ENCODE measurements around the gene NTM.
"Not testable (repeated sequence)": the region's sequence is repeated elsewhere in the genome, so short reads cannot be mapped to it uniquely, and the experiment has no call there.

The NTM gene

DNA sequence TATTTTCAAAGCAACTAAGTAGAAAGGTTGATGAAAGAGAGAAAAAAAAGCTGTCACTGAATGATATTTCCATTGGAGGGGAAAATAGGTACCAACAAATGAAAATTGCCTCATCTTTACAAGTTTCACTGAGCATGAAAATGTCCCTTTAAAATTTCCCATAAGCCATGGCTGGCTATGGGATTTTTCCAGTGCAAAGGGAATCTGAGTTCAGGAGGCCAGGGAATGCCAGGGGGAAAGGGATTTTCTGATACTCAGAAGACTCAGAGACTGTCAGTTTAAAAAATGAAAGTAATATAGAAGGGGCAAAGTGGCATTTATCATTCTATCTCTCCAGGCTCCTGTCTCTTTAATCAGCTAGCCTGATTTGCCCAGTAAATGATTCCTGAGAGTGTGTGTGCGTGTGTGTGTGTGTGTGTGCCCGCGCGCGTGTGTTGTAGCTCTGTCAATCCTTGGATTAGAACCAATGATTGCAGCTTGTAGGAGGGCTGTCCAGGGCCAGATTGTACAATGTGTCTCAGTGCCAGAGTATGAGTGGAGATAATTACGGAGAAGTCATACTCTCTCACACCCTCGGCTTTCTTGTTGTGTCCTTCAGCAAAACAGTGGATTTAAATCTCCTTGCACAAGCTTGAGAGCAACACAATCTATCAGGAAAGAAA lies at the start of gene NTM:
NTM (plus strand) TSS at position 526 of the 662 bp plus-strand sequence.
- DNase-seq (ENCODE audit: low read depth in 4 of 4, low spot score in 1 of 4), result no peak

DNA sequence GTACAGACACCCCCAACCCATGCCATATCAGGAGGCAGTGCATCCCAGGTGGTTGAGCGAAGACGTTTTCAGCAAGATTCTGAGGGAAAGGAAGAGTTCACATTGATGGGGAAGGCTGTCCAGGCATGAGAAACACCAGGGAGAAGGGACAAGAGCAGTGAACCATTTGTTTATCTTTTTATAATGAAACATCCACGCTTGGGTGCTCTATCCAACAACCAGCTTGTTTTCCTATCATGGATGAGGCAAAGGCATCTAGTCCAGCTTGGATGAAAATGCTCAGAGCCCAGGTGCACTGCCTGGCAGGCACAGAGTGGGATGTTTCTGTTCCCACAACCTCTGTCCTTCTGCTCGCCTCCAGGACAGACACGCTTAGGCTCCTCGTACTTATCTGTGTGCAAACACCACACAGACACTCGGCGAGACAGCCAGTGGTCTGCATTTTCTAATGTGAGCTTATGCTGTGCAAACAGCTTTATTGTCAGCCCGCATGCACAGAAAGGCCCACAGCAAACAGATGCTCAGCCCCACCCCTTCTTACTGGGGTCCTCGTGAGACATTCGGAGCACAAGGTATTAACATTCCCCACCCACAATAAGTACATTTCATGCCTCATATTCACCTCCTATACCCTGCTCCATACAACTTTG lies 45.4 kb upstream of the NTM start:
- DNase-seq (ENCODE audit: low read depth in 4 of 4, low spot score in 1 of 4), result no peak

DNA sequence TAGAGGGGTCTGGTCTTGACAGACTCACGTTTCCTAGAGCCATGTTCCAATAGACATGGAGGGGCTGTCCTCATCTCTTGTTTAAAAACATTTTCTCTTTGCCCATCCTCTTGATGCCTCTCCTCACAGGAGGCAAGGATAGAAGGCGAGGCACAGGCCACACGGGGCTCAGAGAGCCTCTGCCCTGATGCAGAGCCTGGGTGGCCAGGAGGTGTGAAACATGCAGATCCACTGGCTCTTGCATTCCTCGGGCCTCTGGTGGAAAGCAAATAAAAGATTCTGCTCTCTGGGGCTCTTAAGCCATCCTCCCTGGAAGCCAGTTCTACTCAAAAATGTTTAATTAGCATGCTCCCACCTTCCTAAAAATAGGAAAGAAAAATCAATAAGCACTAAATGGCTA lies 43.6 kb upstream of the NTM start:
- no peak for DNase-seq (ENCODE audit: low read depth in 4 of 4, low spot score in 1 of 4)

DNA sequence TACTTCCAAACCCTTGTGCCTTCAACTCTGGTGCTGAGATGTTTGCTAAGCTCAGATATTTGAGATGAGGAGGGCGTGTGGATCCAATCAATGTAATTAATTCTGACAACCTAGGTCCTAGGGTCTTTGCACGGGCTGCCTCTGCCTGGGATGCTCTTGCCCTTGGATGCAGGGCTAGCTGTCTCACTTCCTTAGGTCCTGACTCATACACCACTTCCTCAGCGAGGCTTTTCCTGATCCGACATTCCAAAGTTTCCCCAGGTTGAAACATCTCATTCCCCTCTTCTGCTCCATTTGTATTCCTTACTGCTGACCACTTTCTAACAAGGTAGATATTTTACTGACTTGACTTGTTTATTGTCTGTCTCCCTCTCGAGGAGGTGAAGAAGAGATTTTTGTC lies 43.0 kb upstream of the NTM start:
- DNase-seq (ENCODE audit: low read depth in 4 of 4, low spot score in 1 of 4), result no peak

DNA sequence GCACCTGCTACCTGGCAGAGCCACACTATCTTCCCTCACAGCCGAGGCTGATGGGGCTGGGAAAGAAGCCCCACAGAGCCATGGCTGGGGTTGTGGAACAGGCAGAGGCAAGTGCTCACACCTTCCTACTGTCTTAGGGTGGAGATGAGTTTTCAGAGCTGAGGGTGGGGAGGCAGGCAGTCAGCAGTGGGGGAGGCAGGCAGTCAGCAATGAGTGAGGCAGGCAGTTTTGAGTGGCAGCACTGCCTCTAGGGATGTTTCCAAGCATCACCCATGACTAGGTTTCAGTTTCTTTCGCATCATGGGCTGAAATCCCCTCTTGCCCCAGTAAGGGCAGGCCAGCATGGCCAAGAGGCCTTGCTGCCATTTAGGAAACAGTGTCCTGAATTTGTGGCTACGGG lies 41.6 kb upstream of the NTM start:
- no peak for DNase-seq (ENCODE audit: low read depth in 4 of 4, low spot score in 1 of 4)

DNA sequence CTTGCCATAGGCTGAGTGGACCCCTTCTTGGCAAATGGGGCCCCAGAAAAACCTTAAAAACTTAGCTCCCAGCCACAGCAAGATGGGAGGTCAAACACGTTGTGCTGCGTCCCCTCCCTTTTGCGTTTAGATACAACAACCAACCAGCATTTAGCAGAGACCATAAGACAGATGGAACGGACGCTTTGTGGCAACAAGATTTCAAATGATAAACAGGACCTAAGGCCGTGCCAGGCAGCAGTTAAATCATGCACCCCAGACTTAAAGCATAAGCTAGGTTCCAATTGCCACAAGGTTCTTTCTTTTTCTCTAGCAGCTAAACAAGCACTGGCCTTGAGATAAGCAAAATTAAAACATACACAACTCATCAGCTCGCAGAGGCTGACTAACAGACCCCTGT lies 39.4 kb upstream of the NTM start:
- no peak for DNase-seq (ENCODE audit: low read depth in 4 of 4, low spot score in 1 of 4)

DNA sequence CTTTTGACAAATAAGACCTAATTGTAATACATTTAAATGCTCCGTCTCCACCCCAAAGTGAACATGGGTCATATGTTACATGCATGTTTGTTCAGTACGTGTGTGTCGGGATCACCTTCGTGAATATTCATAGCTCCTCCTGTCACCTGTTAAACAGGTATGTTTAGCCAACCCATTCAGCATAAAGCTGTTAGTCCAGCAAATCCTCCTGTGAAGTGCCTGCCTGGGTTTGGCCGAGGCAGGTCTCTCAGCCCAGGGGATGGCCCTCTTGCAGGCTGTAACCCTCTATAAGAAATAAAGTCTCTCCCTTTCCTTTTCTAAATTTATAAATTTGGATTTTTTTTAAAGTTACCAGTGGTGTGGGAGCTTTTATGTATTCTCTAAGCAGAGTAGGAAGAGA lies 38.9 kb upstream of the NTM start:
- no peak for DNase-seq (ENCODE audit: low read depth in 4 of 4, low spot score in 1 of 4)

DNA sequence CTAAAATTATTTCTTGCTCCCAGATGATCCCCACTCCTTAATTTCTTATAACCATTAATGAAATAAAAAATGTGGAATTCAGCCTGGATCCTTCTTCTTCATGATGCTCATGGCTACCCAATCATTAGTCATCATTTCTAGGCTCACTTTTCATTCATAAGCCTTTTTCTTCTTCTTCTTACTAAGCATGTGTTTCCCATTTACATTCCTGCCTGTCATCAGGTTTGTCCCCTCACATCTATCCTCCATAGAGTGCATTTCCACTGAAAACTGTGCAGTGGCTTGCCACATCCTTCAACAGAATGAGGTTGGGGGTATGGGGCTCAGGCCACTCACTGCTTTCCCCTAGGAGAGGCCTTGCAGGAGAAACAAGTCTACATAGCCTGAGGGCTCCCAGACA lies 35.8 kb upstream of the NTM start:
- no peak for DNase-seq (ENCODE audit: low read depth in 4 of 4, low spot score in 1 of 4)

DNA sequence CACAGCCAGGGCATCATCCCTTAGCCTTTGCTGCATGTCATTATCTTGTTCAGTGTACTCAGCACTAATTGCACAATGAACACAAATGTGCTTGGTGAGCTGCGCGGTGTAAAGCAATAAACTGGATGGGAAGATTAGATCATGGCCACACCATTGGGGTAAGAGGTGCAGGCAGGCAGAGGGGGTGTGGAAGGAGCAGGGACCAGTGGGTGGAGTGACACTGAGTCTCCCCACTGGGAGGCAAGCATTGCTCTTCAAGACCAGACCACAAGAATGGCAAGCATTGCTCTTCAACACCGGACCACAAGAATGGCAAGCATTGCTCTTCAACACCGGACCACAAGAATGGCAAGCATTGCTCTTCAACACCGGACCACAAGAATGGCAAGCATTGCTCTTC lies 28.5 kb upstream of the NTM start:
- DNase-seq (ENCODE audit: low read depth in 4 of 4, low spot score in 1 of 4), result not testable (repeated sequence)

DNA sequence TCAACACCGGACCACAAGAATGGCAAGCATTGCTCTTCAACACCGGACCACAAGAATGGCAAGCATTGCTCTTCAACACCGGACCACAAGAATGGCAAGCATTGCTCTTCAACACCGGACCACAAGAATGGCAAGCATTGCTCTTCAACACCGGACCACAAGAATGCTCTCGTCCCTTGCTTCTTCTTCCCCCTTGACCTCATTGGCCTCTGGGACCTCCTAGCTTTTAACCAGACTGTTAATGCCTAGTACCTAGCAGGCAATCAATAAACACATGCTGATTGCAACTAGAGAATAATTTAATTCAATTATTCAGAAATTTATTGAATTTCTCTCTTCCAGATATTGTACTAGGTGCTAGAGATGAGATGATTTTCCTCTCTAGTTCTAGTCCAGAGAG lies 28.0 kb upstream of the NTM start:
- not testable (repeated sequence) for DNase-seq (ENCODE audit: low read depth in 4 of 4, low spot score in 1 of 4)

DNA sequence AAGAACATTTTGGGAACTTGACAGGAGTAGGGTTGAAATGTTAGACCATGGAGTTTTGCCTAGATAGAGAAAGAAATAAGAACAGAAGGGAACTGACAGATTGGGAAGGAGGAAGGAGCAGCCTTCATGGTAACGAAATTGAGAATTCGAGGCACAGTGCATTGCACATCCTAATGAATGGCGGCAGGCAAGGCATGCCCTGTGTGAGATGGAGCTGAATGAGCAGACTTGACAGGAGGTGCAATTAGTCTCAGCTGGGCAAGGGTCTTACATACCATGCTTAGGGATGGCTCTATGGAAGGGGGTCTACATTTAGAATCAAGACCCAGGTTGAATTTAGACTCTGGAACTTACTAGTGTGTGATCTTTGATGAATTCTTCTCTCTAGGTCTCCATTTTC lies 25.0 kb upstream of the NTM start:
- DNase-seq (ENCODE audit: low read depth in 4 of 4, low spot score in 1 of 4), result no peak

DNA sequence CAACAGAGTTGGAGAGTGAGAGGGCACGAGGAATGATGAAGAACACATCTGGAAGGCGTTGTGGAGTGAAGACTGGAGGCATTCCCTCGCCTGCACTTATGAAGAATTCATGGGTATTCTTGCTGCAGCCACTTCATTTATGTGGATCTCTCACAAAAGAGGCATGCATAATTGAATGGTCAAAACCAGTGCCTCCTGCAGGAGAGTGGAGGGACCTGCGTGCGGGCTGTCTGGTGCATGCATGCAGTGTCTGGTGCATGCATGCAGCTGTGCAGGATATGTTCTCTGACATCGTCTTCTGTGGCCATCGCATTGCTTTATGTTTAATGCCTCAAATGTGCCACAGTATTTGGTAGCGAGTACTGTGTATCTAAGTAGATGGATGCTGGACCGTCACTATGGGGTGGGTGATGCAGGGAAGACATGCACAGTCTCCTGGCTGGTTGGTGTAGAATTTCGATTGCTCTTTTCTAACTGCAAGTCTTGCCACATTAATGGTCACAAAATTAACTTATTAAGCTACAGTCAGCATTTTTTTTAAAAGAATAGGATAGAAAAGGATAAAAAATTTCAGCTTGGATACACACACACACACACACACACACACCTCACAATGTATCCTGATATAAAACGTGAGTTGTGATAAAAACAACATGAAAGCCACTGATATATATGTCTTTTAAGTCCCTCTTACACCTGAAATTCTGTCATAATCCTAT lies 20.9 kb upstream of the NTM start:
- DNase-seq (ENCODE audit: low read depth in 4 of 4, low spot score in 1 of 4), result no peak

DNA sequence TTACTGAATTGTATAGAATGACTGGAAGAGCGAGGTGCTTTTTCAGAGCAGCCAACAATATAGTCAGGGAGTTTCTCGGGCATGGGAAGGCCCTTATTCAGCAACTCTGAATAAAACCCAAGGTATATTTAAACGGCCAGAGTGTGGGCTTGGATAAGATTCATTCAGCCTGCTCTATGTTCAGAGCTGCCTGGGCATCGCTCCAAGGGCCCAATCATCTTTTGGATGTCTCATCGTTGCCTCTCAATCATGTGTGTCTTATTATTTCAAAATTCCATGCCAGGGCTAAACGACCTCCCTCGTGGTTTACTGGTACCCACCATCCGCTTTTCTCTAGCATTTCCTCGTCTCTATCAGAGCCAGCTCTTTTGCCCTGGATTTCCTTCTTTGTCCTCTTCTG lies 19.5 kb upstream of the NTM start:
- no peak for DNase-seq (ENCODE audit: low read depth in 4 of 4, low spot score in 1 of 4)

DNA sequence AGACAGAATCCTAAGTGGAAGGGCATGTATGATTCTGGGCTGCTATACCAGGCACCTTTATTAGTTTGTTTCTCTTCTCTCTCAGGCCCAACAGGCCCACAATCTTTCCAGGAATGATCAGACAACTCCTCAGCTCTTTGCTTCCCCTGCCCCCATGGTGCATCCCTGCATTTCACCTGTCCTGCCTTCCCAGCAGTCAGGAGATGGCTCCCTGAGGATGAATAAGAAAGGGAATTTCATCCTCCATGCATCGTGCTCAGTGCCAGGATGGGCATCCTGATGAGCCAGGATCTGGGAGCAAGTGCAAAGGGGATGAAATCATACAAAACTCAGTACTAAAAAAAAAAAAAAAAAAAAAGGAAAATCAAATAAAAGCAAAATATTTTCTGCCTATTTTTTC lies 18.6 kb upstream of the NTM start:
- DNase-seq (ENCODE audit: low read depth in 4 of 4, low spot score in 1 of 4), result no peak

DNA sequence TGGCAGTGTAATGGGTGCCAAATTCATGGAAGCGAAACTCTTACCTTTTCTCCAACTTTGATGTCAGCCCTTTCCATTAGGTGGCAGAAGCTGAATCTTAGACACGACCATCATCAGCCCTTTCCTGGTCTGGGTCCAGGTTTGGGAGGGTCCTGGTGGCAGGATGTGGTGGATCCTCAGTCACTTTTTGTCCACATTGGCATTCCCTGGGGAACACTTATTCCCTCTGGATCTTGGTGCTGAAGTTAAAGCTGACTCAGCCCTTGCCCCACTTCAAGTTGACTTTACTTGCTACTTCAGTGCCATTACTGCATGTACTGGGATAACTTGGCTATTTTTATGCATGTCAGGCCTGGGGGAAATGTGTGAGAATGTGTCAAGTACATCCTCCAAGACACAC lies 16.6 kb upstream of the NTM start:
- DNase-seq (ENCODE audit: low read depth in 4 of 4, low spot score in 1 of 4), result no peak

DNA sequence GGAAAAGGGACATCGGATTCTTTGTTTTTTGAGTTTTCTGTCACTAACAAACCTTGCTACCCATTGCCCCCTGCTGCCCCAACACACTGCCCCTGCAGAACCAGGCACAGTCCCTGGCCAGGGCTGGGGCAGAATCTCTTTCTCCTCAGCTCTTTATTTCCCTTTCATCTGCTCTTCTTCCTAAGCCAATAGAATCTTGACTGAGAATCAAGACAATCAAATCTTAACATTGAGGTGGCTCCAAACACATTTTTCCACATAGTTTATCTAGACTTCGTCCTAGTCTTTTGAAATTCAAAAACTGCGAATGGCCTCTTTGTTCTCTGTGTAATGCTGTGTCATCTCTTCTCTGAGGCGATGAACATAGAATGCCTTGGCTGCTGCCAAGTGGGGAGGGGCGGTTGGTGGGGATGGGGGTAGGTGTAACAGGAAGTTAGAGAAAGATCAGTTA lies 16.1 kb upstream of the NTM start:
- no peak for DNase-seq (ENCODE audit: low read depth in 4 of 4, low spot score in 1 of 4)

DNA sequence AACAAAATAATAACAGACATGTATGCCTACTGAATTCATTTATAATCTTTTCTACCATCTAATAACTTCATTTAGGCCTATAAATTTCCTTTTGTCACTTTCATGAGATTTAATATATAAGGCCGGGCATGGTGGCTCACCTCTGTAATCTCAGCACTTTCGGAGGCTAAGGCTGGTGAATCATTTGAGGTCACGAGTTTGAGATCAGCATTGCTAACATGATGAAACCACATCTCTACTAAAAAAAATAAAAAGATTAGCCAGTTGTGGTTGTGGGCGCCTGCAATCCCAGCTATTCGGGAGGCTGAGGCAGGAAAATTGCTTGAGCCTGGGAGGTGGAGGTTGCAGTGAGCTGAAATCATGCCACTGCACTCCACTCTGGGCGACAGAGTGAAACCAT lies 14.2 kb upstream of the NTM start:
- DNase-seq (ENCODE audit: low read depth in 4 of 4, low spot score in 1 of 4), result no peak

DNA sequence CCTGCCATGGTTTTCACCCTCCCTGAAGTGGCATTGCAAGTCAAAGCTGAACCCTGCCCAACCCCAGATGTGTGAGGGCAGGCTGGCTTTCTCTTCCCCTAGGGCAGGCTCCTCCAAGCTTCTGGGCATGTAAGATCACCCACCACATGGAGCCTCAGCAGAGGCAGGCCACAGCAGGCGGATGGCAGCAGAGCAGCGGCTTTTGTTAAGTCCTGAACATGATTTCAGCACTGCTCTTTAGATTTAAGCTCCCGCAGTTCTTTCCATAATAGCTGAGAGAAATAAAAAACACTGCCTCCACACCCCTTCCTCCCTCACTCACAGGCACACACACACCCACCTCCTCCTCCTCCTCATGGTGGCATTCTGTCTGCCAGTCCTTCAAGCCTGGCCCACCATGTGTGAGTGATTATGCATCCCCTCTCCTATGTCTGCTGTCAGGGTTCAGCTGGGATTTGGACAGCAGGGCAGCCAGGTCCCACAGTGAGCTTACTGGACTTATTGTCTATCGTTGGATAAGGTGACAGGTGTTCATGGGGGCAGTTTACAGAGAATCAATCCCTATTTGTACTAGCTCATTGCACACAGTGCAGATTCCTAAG lies 5.0 kb upstream of the NTM start:
- DNase-seq (ENCODE audit: low read depth in 4 of 4, low spot score in 1 of 4), result no peak

DNA sequence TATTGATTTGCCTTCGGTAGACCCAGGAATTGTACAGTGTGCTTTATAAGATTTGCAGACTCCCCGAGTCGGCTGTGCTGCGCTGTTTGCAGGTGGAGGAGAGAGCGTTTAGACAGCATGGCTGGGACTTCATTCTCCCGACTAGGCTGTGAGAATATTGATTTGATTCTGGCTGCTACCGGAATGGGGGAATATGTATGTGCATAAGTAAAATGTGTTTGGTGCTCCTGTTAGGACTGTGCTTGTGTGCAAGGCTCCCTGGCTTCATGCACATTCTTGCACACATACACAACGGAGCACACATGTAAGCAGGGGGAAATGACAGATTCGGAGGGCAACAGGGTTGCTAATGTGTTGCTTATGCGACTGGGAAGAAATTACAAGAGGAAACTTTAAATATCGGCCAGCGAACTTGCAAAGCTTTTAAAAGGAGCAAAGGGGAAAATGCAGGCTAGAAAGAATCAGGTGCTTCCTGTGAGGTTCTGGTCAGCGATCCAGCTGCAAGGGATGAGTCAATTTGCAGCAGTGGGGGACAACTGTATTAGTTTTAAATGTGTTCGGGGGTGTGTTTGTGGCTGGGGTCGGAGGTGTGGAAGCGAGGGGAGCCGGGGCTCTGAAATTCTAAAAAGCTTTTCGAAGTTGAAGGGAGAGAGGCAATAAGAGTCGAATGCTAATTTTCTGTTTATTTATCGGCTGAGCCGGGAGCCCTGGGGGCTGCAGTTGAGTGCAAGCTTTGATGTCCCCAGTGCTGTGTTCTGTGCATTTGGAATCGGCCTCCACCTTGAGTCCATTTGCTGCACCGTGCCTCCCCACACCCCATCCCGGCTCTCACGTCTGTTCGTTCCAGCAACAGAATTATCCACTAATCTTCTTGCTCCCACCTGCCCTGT lies 731 bp downstream of the NTM start:
- no peak for DNase-seq (ENCODE audit: low read depth in 4 of 4, low spot score in 1 of 4)

DNA sequence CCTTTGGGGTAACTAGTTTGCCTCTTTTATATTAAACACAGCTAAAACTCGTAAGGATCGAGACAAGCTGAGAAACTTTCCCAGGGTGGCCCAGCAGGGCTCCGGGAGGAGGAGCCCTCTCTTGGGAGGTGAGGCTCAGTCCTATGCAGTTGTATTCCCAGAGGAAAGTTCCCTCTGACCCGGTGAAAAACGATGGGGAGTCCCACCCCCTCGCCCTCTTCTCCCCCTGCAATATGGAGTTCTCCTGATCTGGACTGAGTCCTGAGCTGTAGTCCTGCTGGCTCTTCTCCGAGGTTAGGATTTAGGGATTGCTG lies 1.3 kb downstream of the NTM start:
- DNase-seq (ENCODE audit: low read depth in 4 of 4, low spot score in 1 of 4), result no peak

DNA sequence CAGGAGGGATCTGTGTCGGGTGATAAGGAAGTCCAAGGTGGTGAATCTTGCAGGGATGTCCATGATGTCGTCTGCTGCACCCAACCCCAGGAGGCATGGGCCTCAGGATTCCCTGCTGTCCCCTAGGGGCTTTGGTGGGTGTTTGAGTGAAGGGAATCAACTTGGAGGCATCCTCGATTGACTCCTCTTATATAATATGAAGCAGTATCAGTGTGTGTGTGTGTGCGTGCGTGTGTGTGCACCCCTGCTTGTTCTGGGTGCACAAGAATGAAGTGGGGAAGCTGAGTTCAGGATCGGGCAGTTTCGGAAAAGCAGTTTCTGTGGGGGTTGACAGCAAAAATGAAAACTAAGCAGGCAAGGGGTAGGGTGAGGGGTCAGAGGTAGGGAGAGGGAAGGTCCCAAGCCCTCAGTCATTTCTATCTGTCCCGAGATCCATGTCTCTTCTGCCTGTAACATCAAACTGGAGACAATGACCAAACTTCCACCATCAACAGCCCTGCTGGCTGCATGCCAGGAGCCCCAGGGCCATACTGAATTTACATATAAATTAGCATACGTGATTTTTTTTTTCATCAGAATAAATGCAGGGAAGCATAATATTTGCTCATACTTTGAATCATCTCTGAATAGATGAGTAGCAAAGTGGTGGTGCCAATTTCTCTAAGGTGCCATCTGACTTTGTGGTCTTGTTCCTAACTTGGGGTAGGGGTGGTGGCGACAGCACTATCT lies 2.0 kb downstream of the NTM start:
- DNase-seq (ENCODE audit: low read depth in 4 of 4, low spot score in 1 of 4), result no peak
